Subcutaneous abdominal adipose tissue (tissue), 5 donors: Measurements from ENCODE around the gene ALDH5A1.

ENCODE experiments used
- H3K27ac ChIP-seq: one replicate; pipeline ENCODE4 v1.7.0; 2013; ENCODE audit warnings: low read depth, mild to moderate bottlenecking, inconsistent platforms, low read length, moderate library complexity
- H3K27me3 ChIP-seq, 5 donors: one replicate each; pipeline ENCODE4 v1.7.0; 2013; ENCODE audit warnings: low read length in 5 of 5, inconsistent platforms in 1 of 5; ENCODE audit not compliant: control insufficient read depth in 5 of 5, insufficient read depth in 4 of 5
- H3K36me3 ChIP-seq, 5 donors: one replicate each; pipeline ENCODE4 v1.7.0; 2013; ENCODE audit warnings: low read length in 5 of 5; ENCODE audit not compliant: control insufficient read depth in 5 of 5, insufficient read depth in 5 of 5
- H3K4me1 ChIP-seq, 5 donors: one replicate each; pipeline ENCODE4 v1.7.0; 2013; ENCODE audit warnings: low read length in 5 of 5, mild to moderate bottlenecking in 3 of 5, moderate library complexity in 1 of 5; ENCODE audit not compliant: control insufficient read depth in 5 of 5, insufficient read depth in 5 of 5
- H3K4me3 ChIP-seq, 5 donors: one replicate each; pipeline ENCODE4 v1.7.0; 2013; ENCODE audit warnings: low read length in 5 of 5, low read depth in 1 of 5
- H3K9ac ChIP-seq, 5 donors: one replicate each; pipeline ENCODE4 v1.7.0; 2013; ENCODE audit warnings: low read length in 5 of 5, mild to moderate bottlenecking in 4 of 5, moderate library complexity in 3 of 5
- H3K9me3 ChIP-seq, 5 donors: one replicate each; pipeline ENCODE4 v1.7.0; 2013; ENCODE audit warnings: low read length in 5 of 5; ENCODE audit not compliant: control insufficient read depth in 5 of 5
- donor health status: healthy.
- donor health status: healthy.
- donor health status: healthy.
- donor health status: healthy.
- donor health status: healthy.

ALDH5A1 gene

GRCh38 chr6:24551139-24551538 lies 56.4 kb downstream of the ALDH5A1 start:
- Histone ChIP-seq H3K27ac (no peak overlapping the region), H3K27me3 (peaks cover 0 to 7% (median 0%) of the 10 kb centered on the region in 5 donors), H3K4me3 (no peak overlapping the region), H3K36me3 (no peaks in the 10 kb centered on the region), H3K9ac (no peak overlapping the region), H3K4me1 (no peaks in the 10 kb centered on the region), H3K9me3 (no peaks in the 10 kb centered on the region)

DNA sequence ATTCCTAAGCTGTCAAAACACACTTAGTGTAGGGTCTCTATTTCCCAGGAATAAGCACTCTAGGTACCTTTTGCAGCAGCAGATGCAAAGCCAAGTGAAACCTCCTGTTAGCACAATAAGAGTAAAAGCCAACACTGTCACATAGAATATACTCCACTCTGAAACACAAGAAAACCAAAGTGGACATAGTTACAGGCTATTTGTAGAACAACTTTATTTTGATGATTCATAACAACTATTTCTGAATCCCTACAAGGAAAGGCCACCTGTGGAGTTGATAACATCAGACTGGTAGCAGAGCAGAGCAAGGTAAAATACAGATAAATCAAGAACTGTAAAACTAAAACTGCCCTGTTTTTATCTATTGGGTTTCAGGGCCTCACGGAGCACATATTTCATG lies 59.7 kb downstream of the ALDH5A1 start:
- H3K9ac ChIP-seq = no peak overlapping the region
- H3K4me3 ChIP-seq = no peak overlapping the region
- H3K4me1 ChIP-seq = no peaks in the 10 kb centered on the region
- H3K27me3 ChIP-seq = no peaks in the 10 kb centered on the region
- H3K9me3 ChIP-seq = no peaks in the 10 kb centered on the region
- no peaks in the 10 kb centered on the region for H3K36me3 ChIP-seq
- no peak overlapping the region for H3K27ac ChIP-seq

GRCh38 chr6:24558516-24558915 lies 63.7 kb downstream of the ALDH5A1 start:
- no peaks in the 10 kb centered on the region for H3K4me1 ChIP-seq
- no peaks in the 10 kb centered on the region for H3K27me3 ChIP-seq
- H3K27ac ChIP-seq = no peak overlapping the region
- H3K36me3 ChIP-seq = no peaks in the 10 kb centered on the region
- H3K9me3 ChIP-seq = no peaks in the 10 kb centered on the region
- no peak overlapping the region for H3K4me3 ChIP-seq
- H3K9ac ChIP-seq = no peak overlapping the region

DNA sequence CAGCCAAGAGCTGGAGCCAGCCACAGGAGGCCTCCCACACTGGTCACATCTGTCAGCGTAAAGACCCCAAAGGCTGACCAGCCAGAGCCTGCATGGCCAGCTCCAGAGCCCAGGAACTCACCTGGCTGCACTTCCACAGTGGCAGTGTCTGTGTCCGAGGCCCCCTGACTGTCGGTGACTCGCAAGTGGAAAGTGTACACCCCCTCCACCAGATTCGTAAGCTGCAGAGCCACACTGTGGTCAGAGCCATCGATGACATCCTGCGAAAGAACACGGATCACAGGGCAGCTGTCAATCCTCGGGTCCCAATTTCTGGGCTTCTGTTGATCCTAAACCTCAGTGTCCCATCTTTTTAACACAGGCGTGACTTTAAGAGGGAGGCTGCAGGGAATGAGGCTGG lies 69.3 kb downstream of the ALDH5A1 start:
- no peaks in the 10 kb centered on the region for H3K36me3 ChIP-seq
- H3K9me3 ChIP-seq = no peaks in the 10 kb centered on the region
- no peak overlapping the region for H3K9ac ChIP-seq
- H3K4me3 ChIP-seq = no peak overlapping the region
- no peaks in the 10 kb centered on the region for H3K4me1 ChIP-seq
- no peaks in the 10 kb centered on the region for H3K27me3 ChIP-seq
- no peak overlapping the region for H3K27ac ChIP-seq

DNA sequence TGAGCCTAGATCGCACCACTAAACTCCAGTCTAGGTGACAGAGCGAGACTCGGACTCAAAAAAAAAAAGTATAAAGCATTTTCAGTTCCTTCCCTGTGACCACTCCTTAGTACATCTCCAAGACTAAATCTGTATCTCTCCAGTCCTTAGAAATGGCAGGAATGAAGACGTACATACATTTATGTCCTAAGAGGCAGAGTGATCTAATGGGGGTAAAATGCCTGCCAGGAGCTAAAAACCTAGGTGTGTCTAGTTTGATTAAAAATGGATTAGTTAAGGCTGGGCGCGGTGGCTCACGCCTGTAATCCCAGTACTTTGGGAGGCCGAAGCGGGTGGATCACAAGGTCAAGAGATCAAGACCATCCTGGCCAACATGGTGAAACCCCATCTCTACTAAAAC lies 70.4 kb downstream of the ALDH5A1 start:
- Histone ChIP-seq H3K4me1 (no peaks in the 10 kb centered on the region), H3K4me3 (no peak overlapping the region), H3K9ac (no peak overlapping the region), H3K27ac (no peak overlapping the region), H3K36me3 (no peaks in the 10 kb centered on the region), H3K9me3 (no peaks in the 10 kb centered on the region), H3K27me3 (no peaks in the 10 kb centered on the region)

GRCh38 chr6:24566020-24566767 lies 71.4 kb downstream of the ALDH5A1 start:
- no peaks in the 10 kb centered on the region for H3K27me3 ChIP-seq
- H3K4me3 ChIP-seq = no peak overlapping the region
- no peaks in the 10 kb centered on the region for H3K4me1 ChIP-seq
- H3K36me3 ChIP-seq = no peaks in the 10 kb centered on the region
- H3K9me3 ChIP-seq = no peaks in the 10 kb centered on the region
- no peak overlapping the region for H3K27ac ChIP-seq
- no peak overlapping the region for H3K9ac ChIP-seq

DNA sequence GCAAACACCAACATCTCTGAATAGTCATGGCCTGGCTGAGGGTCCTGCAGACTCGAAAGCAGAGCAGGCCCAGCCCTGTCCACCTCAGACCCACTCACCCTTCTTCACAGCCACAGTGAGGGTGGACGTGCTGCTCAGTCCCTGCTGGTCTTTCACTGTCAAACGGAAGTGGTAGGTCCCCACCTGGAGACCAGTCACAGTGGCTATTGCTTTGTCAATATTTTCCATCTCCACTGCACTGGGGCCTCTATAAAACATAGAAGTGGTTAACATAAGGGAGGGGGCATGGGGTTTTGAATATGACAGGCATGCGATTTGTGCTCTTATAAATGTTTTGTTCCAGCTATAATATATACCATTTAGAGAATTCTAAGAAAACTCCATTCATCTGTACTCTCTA lies 73.9 kb downstream of the ALDH5A1 start:
- H3K4me3 ChIP-seq = no peak overlapping the region
- no peak overlapping the region for H3K27ac ChIP-seq
- no peaks in the 10 kb centered on the region for H3K36me3 ChIP-seq
- no peak overlapping the region for H3K9ac ChIP-seq
- H3K27me3 ChIP-seq = no peaks in the 10 kb centered on the region
- H3K4me1 ChIP-seq = no peaks in the 10 kb centered on the region
- H3K9me3 ChIP-seq = no peaks in the 10 kb centered on the region

GRCh38 chr6:24569811-24570210 lies 75.0 kb downstream of the ALDH5A1 start:
- Histone ChIP-seq H3K4me3 (no peak overlapping the region), H3K27ac (no peak overlapping the region), H3K27me3 (no peaks in the 10 kb centered on the region), H3K9me3 (no peaks in the 10 kb centered on the region), H3K9ac (no peak overlapping the region), H3K36me3 (no peaks in the 10 kb centered on the region), H3K4me1 (no peaks in the 10 kb centered on the region)

- Histone ChIP-seq H3K27ac (no peak overlapping the region), H3K9ac (no peak overlapping the region)
Observed at GRCh38 chr6:24571361-24571760, 76.6 kb downstream of the ALDH5A1 start.

GRCh38 chr6:24574809-24575208 lies 80.0 kb downstream of the ALDH5A1 start:
- no peak overlapping the region for H3K4me3 ChIP-seq
- no peak overlapping the region for H3K27ac ChIP-seq
- H3K4me1 ChIP-seq = no peaks in the 10 kb centered on the region
- no peaks in the 10 kb centered on the region for H3K27me3 ChIP-seq
- no peaks in the 10 kb centered on the region for H3K36me3 ChIP-seq
- peak overlapping the region in 1 of 5 donors; percentile 11 for H3K9ac ChIP-seq
- no peaks in the 10 kb centered on the region for H3K9me3 ChIP-seq

More at GRCh38 chr6:24571361-24571760, 76.6 kb downstream of the ALDH5A1 start:
- H3K4me3 ChIP-seq = no peak overlapping the region
- no peaks in the 10 kb centered on the region for H3K9me3 ChIP-seq
- no peaks in the 10 kb centered on the region for H3K36me3 ChIP-seq
- H3K4me1 ChIP-seq = no peaks in the 10 kb centered on the region
- H3K27me3 ChIP-seq = no peaks in the 10 kb centered on the region
